Transverse colon (tissue), 4 donors: Measurements from ENCODE around the gene TRUB1. TPM values are rescaled to one million over a fixed set of nuclear protein-coding genes. Genes with fewer than 3 reads are reported as not detected.

Source experiments
- DNase-seq: peaks from one replicate; pipeline ENCODE4 v3.0.0-alpha.2; 2019
- H3K27ac ChIP-seq, 4 donors: fragments of 200-600 bp; sonication (generic); 2 replicates each; pipeline ENCODE4 v1.5.1; 2016 to 2018; ENCODE audit warnings: inconsistent platforms in 4 of 4
- H3K27me3 ChIP-seq: fragments of 200-600 bp; sonication (generic); 2 replicates; pipeline ENCODE4 v1.5.1; 2017; ENCODE audit warnings: inconsistent platforms
- H3K36me3 ChIP-seq, 4 donors: fragments of 200-600 bp; sonication (generic); 2 replicates each; pipeline ENCODE4 v1.5.1; 2017 to 2019; ENCODE audit warnings: inconsistent platforms in 4 of 4
- H3K4me1 ChIP-seq, 4 donors: fragments of 200-600 bp; sonication (generic); 2 replicates each; pipeline ENCODE4 v1.5.1; 2017 to 2020; ENCODE audit warnings: inconsistent platforms in 4 of 4
- H3K4me3 ChIP-seq, 4 donors: fragments of 200-600 bp; sonication (generic); 1 replicate in 1 of 4; 2 replicates in 3 of 4; pipeline versions ENCODE4 v1.5.1 to v1.6.1; 2017 to 2019; ENCODE audit warnings: inconsistent platforms in 4 of 4
- H3K9me3 ChIP-seq, 2 donors: fragments of 200-600 bp; sonication (generic); 2 replicates each; pipeline ENCODE4 v1.5.1; 2017 to 2019; ENCODE audit warnings: inconsistent platforms in 2 of 2
- CTCF ChIP-seq, 5 experiments: fragments of 200-600 bp in 3 of 5; fragments of 450-650 bp in 2 of 5; sonication (generic) in 3 of 5; IDR thresholded peaks; 1 replicate in 2 of 5; 2 replicates in 3 of 5; pipeline ENCODE4 v1.5.1; 2016 to 2017; ENCODE audit warnings: antibody characterized with exemption in 5 of 5, inconsistent platforms in 3 of 5, mild to moderate bottlenecking in 2 of 5, moderate library complexity in 1 of 5
- EP300 ChIP-seq: sonication (generic); formaldehyde crosslinking; IDR thresholded peaks from one replicate; pipeline ENCODE4 v1.6.1; 2017; ENCODE audit warnings: antibody characterized with exemption, low read depth
- POLR2A ChIP-seq: fragments of 450-650 bp; IDR thresholded peaks from one replicate; pipeline ENCODE4 v1.6.1; 2016; ENCODE audit warnings: antibody characterized with exemption, mild to moderate bottlenecking, moderate library complexity
- POLR2AphosphoS5 ChIP-seq, 3 donors: sonication (generic); formaldehyde crosslinking; IDR thresholded peaks; one replicate each; pipeline ENCODE4 v1.6.1; 2016; ENCODE audit warnings: antibody characterized with exemption in 3 of 3
- WGBS, 2 donors: methylation state at CpG; one replicate each; pipeline ENCODE4 v1.1.5; 2018; ENCODE audit warnings: low coverage in 1 of 2; 5-methylcytosine and 5-hydroxymethylcytosine counted together
- in situ Hi-C, 4 donors: fragments of 200-750 bp; cut with MboI; loops; one replicate each; pipeline versions ENCODE4 v1.15.0 to v1.15.1; 2017; ENCODE audit warnings: low sequenced_read_pairs in 3 of 4, low pct_ligation_motif_present in 1 of 4, low pct_unique_long_range_greater_than_20kb in 1 of 4
- intact Hi-C: fragments of 100-400 bp; cut with DNase I; formaldehyde crosslinking; loops from one replicate; pipeline ENCODE4 v1.15.1; 2023; ENCODE audit warnings: low total_unique reads
- total RNA-seq, 4 donors: library from RNA; depleted of rRNA; stranded (reverse); fragments of >200 nt; gene quantifications; one replicate each; pipeline ENCODE4 v1.1.0, GENCODE V29; 2016

The TRUB1 gene
- total RNA-seq, 4 donors from 2014 or later: 14.6 to 40.0 (median 21.1) TPM

DNA sequence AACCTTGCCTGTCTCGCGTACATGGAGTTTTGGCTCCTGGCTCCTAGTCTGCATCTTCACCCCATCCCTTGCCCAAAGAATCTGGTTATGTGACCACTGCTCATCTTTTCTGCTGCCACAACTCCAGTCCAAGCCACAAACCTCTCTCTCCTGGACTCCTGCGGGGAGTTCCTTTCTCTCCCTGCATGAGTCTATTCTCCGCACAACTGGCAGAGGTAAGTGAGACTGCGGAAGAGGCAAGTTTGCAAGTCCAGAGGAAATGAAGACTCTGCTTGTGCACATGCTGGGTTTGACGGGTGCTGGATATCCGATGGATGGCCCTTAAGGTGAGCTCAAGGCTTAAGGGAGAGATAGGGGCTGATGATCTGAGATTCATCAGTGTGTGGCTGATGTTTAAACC lies 61.0 kb downstream of the TRUB1 start:
- WGBS, 2 donors: 98 to 100% methylated on average over 4 to 7 of the region's 7 CpGs
- no peaks in the 10 kb centered on the region for H3K27me3 ChIP-seq
- H3K4me1 ChIP-seq: no peaks in the 10 kb centered on the region
- TF ChIP-seq EP300: no peak
- no peak for TF ChIP-seq POLR2AphosphoS5 (IDR thresholded peaks at IDR 0.05)
- TF ChIP-seq CTCF (IDR thresholded peaks at IDR 0.05): no peak
- TF ChIP-seq POLR2A: no peak
- no peaks in the 10 kb centered on the region for H3K9me3 ChIP-seq
- in situ Hi-C loops: no loop called here
- no peaks in the 10 kb centered on the region for H3K36me3 ChIP-seq
- intact Hi-C loops: no loop called here
- H3K27ac ChIP-seq: no peak overlapping the region
- no peak overlapping the region for H3K4me3 ChIP-seq
- no peak for DNase-seq

- TF ChIP-seq POLR2A (no peak), CTCF (IDR thresholded peaks at IDR 0.05) (no peak), POLR2AphosphoS5 (IDR thresholded peaks at IDR 0.05) (no peak), EP300 (no peak)
- peak overlapping the region in 1 of 4 donors; percentile 2 for H3K4me3 ChIP-seq
- H3K27me3 ChIP-seq: no peaks in the 10 kb centered on the region
- no peaks in the 10 kb centered on the region for H3K4me1 ChIP-seq
- intact Hi-C loops: no loop called here
- no peaks in the 10 kb centered on the region for H3K9me3 ChIP-seq
- 49 to 59% methylated on average over 4 to 13 of the region's 13 CpGs for WGBS, 2 donors
- DNase-seq: no peak
- no peaks in the 10 kb centered on the region for H3K36me3 ChIP-seq
- in situ Hi-C loops: no loop called here
- H3K27ac ChIP-seq: peak overlapping the region in 1 of 4 donors; percentile 63
These were observed 63.7 kb downstream of the TRUB1 start for GRCh38 chr10:115001506-115002381.

DNA sequence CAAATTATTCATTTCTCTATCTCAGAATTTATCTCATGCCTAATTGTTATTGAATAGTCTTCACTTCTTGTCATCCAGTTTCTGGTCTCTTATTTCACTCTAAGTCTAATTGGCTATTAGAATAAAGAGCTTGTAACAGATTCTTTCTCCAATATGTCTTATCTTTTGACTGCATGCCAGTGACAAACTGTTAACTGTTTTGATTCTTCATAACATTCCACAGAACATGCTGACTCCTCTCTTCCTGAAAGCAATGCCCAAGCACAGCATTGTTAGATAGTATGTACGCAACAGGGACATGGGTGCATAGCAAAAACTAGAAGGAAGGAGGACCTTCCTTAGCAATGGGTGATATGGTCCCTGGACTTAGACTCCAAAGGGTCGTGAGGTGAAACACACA lies 65.4 kb downstream of the TRUB1 start:
- Histone ChIP-seq H3K27ac (no peak overlapping the region), H3K9me3 (no peaks in the 10 kb centered on the region), H3K27me3 (no peaks in the 10 kb centered on the region), H3K36me3 (no peaks in the 10 kb centered on the region), H3K4me3 (no peak overlapping the region), H3K4me1 (no peaks in the 10 kb centered on the region)
- in situ Hi-C loops (no loop called here), intact Hi-C loops (no loop called here)
- no peak for DNase-seq
- TF ChIP-seq POLR2AphosphoS5 (IDR thresholded peaks at IDR 0.05): no peak
- no peak for TF ChIP-seq CTCF (IDR thresholded peaks at IDR 0.05)
- no peak for TF ChIP-seq POLR2A
- TF ChIP-seq EP300: no peak
- 98% methylated on average over 2 of the region's 2 CpGs; no CpG with 5 or more reads in 1 of the 2 donors for WGBS, 2 donors

DNA sequence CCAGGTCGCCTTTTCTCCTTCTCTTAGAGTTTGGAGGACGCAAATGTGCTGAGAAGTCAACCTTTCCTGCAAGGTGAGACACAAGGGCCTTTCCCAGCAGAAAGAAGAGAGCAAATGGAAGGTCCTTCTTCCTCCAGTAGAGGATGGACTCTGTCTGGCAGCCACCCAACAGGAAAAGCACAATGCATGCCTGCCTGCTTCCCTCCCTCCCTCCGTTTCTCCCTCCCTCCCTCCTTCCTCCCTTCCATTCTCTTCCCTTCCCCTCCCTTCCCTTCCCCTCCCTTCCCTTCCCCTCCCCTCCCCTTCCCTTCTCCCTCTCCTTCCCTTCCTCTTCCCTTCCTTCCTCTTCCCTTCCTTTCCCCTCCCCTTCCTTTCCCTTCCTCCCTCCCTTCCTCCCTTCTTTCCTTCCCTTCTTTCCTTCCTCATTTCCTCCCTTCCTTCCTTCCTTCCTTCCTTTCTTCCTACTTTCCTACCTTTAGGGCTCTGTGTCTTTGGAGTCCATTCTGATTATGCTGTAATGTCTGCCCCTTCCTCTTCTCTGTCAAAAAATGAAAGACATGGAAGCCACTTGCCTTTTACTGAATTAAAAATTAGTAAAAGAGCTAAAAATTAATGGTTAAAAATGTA lies 66.4 kb downstream of the TRUB1 start:
- Histone ChIP-seq H3K4me3 (no peak overlapping the region), H3K27me3 (no peaks in the 10 kb centered on the region), H3K27ac (no peak overlapping the region), H3K36me3 (no peaks in the 10 kb centered on the region), H3K9me3 (no peaks in the 10 kb centered on the region), H3K4me1 (no peaks in the 10 kb centered on the region)
- 60 to 75% methylated on average over 1 to 3 of the region's 3 CpGs for WGBS, 2 donors
- DNase-seq: no peak
- TF ChIP-seq POLR2A (no peak), EP300 (no peak), CTCF (IDR thresholded peaks at IDR 0.05) (no peak), POLR2AphosphoS5 (IDR thresholded peaks at IDR 0.05) (no peak)
- intact Hi-C loops (no loop called here), in situ Hi-C loops (no loop called here)
